HL-60 (cell line): ENCODE results near the gene CHCHD6.
A peak's percentile ranks its signal among the peaks of the same experiment; 100 is the strongest.

Source experiments
- DNase-seq, 2 experiments: peaks; one replicate each; pipeline ENCODE4 v3.0.0-alpha.2; 2010 to 2020; ENCODE audit warnings: low read depth in 1 of 2, low spot score in 1 of 2
- H3K27ac ChIP-seq: fragments of 250-450 bp; sonication (Bioruptor Pico); replicated peaks from 2 replicates; pipeline ENCODE4 v1.5.1; 2020; ENCODE audit warnings: mild to moderate bottlenecking, moderate library complexity
- H3K27me3 ChIP-seq: fragments of 250-450 bp; sonication (Bioruptor Pico); 2 replicates; pipeline ENCODE4 v1.5.1; 2021; ENCODE audit warnings: mild to moderate bottlenecking, moderate library complexity; ENCODE audit not compliant: insufficient read depth, poor library complexity, severe bottlenecking
- H3K4me3 ChIP-seq: replicated peaks from 2 replicates; pipeline ENCODE4 v1.5.1; 2011; ENCODE audit warnings: mild to moderate bottlenecking, control low read depth, low read length; ENCODE audit not compliant: insufficient read depth
- CTCF ChIP-seq: IDR thresholded peaks from one replicate; pipeline ENCODE4 v1.5.1; 2011; ENCODE audit warnings: low read length, control low read depth, inconsistent platforms; ENCODE audit not compliant: insufficient read depth
- GABPA ChIP-seq: IDR thresholded peaks from 2 replicates; pipeline ENCODE4 v1.6.1; 2012; ENCODE audit warnings: low read depth
- POLR2AphosphoS5 ChIP-seq: IDR thresholded peaks from 2 replicates; pipeline ENCODE4 v1.6.1; 2012; ENCODE audit warnings: low read depth
- REST ChIP-seq: IDR thresholded peaks from 2 replicates; pipeline ENCODE4 v1.6.1; 2012; ENCODE audit warnings: low read depth; ENCODE audit not compliant: insufficient replicate concordance
- SPI1 ChIP-seq: IDR thresholded peaks from 2 replicates; pipeline ENCODE4 v1.6.1; 2012; ENCODE audit warnings: low read depth, mild to moderate bottlenecking, borderline replicate concordance

Gene CHCHD6

GRCh38 chr3:126728680-126729079 is 24.6 kb downstream of the CHCHD6 start:
- no peaks in the 10 kb centered on the region for H3K27me3 ChIP-seq

GRCh38 chr3:126730376-126730775 is 26.3 kb downstream of the CHCHD6 start:
- no peak overlapping the region for H3K4me3 ChIP-seq
- H3K27ac ChIP-seq, result no peak overlapping the region
- TF ChIP-seq GABPA (no peak), REST (no peak)
- DNase-seq, result no peak
- no peaks in the 10 kb centered on the region for H3K27me3 ChIP-seq

More at GRCh38 chr3:126728680-126729079, 24.6 kb downstream of the CHCHD6 start:
- TF ChIP-seq SPI1 (no peak), POLR2AphosphoS5 (no peak), GABPA (no peak), CTCF (no peak), REST (no peak)
- H3K4me3 ChIP-seq, result no peak overlapping the region
- no peak overlapping the region for H3K27ac ChIP-seq
- DNase-seq, result no peak

- Histone ChIP-seq H3K27ac (peak overlapping the region; percentile 19; the same call in 1 of the 2 replicates), H3K4me3 (no peak overlapping the region), H3K27me3 (no peaks in the 10 kb centered on the region)
- no peak for TF ChIP-seq GABPA
- no peak for TF ChIP-seq REST
- no peak for TF ChIP-seq CTCF
- peak; percentile 89 for TF ChIP-seq SPI1
- DNase-seq, result peak; percentile 73 to 74
Measured at GRCh38 chr3:126731044-126731443, 27.0 kb downstream of the CHCHD6 start.
